ENCODE data around the gene ADAMTS9. TPM values are rescaled to one million over a fixed set of nuclear protein-coding genes. Genes with fewer than 3 reads are reported as not detected.

ADAMTS9 gene
- total and polyA plus RNA-seq, 2 experiments from 2014 or later, result 0.31 to 0.81 TPM

DNA sequence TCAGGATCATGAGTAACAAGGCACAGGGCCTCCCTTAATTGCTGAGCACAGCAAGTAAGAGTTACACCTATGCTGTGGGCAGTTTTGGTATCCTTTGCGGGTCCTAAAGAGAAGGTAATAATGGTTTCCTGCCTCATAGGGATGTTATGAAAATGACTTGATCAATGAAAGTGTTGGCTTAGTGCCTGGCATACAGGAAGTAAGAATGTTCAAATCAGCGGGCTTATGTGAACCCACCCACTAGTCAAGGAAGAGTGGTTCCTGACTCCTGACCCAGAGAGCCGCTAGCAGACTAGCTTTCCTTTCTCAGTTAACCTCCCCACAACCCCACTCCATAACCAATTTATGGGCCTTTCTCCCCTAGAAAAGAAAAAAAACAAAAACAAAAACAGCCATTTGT, 5.2 kb upstream of the ADAMTS9 start:
- Mint-ChIP-seq H3K27me3 (ENCODE audit: insufficient read depth, low read depth, poor library complexity) (peaks cover 17% of the 10 kb centered on the region), H3K4me3 (no peak overlapping the region), H3K9me3 (no peaks in the 10 kb centered on the region; the same call in 2 of the 3 replicates), H3K36me3 (ENCODE audit: low read depth) (no peaks in the 10 kb centered on the region), H3K4me1 (peaks cover 47% of the 10 kb centered on the region), H3K27ac (no peak overlapping the region)
- TF ChIP-seq POLR2AphosphoS5 (IDR thresholded peaks at IDR 0.05; ENCODE audit: low read depth) (no peak), STAT1 (IDR thresholded peaks at IDR 0.05; ENCODE audit: unreplicated experiment) (no peak), EZH2 (IDR thresholded peaks at IDR 0.05; ENCODE audit: low read depth, unreplicated experiment) (no peak)
- TF ChIP-seq, protein P1, sequence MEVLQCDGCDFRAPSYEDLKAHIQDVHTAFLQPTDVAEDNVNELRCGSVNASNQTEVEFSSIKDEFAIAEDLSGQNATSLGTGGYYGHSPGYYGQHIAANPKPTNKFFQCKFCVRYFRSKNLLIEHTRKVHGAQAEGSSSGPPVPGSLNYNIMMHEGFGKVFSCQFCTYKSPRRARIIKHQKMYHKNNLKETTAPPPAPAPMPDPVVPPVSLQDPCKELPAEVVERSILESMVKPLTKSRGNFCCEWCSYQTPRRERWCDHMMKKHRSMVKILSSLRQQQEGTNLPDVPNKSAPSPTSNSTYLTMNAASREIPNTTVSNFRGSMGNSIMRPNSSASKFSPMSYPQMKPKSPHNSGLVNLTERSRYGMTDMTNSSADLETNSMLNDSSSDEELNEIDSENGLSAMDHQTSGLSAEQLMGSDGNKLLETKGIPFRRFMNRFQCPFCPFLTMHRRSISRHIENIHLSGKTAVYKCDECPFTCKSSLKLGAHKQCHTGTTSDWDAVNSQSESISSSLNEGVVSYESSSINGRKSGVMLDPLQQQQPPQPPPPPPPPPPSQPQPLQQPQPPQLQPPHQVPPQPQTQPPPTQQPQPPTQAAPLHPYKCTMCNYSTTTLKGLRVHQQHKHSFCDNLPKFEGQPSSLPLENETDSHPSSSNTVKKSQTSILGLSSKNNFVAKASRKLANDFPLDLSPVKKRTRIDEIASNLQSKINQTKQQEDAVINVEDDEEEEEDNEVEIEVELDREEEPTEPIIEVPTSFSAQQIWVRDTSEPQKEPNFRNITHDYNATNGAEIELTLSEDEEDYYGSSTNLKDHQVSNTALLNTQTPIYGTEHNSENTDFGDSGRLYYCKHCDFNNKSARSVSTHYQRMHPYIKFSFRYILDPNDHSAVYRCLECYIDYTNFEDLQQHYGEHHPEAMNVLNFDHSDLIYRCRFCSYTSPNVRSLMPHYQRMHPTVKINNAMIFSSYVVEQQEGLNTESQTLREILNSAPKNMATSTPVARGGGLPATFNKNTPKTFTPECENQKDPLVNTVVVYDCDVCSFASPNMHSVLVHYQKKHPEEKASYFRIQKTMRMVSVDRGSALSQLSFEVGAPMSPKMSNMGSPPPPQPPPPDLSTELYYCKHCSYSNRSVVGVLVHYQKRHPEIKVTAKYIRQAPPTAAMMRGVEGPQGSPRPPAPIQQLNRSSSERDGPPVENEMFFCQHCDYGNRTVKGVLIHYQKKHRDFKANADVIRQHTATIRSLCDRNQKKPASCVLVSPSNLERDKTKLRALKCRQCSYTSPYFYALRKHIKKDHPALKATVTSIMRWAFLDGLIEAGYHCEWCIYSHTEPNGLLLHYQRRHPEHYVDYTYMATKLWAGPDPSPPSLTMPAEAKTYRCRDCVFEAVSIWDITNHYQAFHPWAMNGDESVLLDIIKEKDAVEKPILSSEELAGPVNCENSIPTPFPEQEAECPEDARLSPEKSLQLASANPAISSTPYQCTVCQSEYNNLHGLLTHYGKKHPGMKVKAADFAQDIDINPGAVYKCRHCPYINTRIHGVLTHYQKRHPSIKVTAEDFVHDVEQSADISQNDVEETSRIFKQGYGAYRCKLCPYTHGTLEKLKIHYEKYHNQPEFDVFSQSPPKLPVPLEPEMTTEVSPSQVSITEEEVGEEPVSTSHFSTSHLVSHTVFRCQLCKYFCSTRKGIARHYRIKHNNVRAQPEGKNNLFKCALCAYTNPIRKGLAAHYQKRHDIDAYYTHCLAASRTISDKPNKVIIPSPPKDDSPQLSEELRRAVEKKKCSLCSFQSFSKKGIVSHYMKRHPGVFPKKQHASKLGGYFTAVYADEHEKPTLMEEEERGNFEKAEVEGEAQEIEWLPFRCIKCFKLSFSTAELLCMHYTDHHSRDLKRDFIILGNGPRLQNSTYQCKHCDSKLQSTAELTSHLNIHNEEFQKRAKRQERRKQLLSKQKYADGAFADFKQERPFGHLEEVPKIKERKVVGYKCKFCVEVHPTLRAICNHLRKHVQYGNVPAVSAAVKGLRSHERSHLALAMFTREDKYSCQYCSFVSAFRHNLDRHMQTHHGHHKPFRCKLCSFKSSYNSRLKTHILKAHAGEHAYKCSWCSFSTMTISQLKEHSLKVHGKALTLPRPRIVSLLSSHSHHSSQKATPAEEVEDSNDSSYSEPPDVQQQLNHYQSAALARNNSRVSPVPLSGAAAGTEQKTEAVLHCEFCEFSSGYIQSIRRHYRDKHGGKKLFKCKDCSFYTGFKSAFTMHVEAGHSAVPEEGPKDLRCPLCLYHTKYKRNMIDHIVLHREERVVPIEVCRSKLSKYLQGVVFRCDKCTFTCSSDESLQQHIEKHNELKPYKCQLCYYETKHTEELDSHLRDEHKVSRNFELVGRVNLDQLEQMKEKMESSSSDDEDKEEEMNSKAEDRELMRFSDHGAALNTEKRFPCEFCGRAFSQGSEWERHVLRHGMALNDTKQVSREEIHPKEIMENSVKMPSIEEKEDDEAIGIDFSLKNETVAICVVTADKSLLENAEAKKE (CRISPR knock-in tag; IDR thresholded peaks at IDR 0.05), result no peak
- Histone ChIP-seq H3K79me2 (replicated peaks; ENCODE audit: insufficient read depth) (no peaks in the 10 kb centered on the region), H4K20me1 (replicated peaks; ENCODE audit: insufficient read depth) (no peaks in the 10 kb centered on the region), H3K36me3 (ENCODE audit: insufficient read depth) (no peaks in the 10 kb centered on the region), H2AFZ (no peak overlapping the region), H3K4me1 (ENCODE audit: insufficient read depth) (peaks cover 34% of the 10 kb centered on the region), H3K9me2 (ENCODE audit: insufficient read depth) (no peaks in the 10 kb centered on the region), H3K4me3 (no peak overlapping the region), H3K27ac (ENCODE audit: low read depth) (no peak overlapping the region), H3K4me2 (no peak overlapping the region), H3F3A (replicated peaks; ENCODE audit: low read depth) (peaks cover 3% of the 10 kb centered on the region; the same call in 1 of the 2 replicates), H3K27me3 (ENCODE audit: insufficient read depth) (peaks cover 31% of the 10 kb centered on the region)
- no peak for DNase-seq (ENCODE audit: low spot score)
- ATAC-seq, result no peak

DNA sequence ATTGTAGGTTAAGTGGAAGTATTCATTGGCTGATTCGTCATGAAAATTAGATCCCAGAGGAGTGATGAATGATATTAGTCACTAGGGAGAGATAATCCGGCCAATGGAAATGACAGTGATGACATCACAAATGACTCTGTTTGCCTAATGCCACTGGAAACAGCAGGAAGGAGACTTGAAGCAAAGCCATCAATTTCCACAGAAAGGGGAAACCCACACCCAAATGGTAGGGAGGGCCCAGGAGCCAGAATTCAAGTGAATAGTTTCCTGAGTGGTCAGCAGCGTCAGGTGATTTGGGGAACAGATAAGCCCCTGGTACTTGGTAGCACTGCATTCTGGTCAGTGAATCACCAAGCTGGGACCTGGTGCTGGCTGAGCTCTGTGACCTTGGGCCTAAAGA, 3.3 kb upstream of the ADAMTS9 start:
- Histone ChIP-seq H3K9me2 (ENCODE audit: insufficient read depth) (no peaks in the 10 kb centered on the region), H3K36me3 (ENCODE audit: insufficient read depth) (no peaks in the 10 kb centered on the region), H3K4me1 (ENCODE audit: insufficient read depth) (peaks cover 42% of the 10 kb centered on the region), H3K27ac (ENCODE audit: low read depth) (no peak overlapping the region), H4K20me1 (replicated peaks; ENCODE audit: insufficient read depth) (peaks cover 4% of the 10 kb centered on the region; the same call in 1 of the 2 replicates), H2AFZ (no peak overlapping the region), H3F3A (replicated peaks; ENCODE audit: low read depth) (peaks cover 13% of the 10 kb centered on the region; the same call in 1 of the 2 replicates), H3K27me3 (ENCODE audit: insufficient read depth) (peaks cover 48% of the 10 kb centered on the region), H3K4me2 (no peak overlapping the region), H3K79me2 (replicated peaks; ENCODE audit: insufficient read depth) (no peaks in the 10 kb centered on the region), H3K4me3 (no peak overlapping the region)
- ATAC-seq (no peak), DNase-seq (ENCODE audit: low spot score) (no peak)
- H3K9me3 Mint-ChIP-seq, result peaks cover 2% of the 10 kb centered on the region; the same call in 1 of the 3 replicates
- TF ChIP-seq, protein P2, sequence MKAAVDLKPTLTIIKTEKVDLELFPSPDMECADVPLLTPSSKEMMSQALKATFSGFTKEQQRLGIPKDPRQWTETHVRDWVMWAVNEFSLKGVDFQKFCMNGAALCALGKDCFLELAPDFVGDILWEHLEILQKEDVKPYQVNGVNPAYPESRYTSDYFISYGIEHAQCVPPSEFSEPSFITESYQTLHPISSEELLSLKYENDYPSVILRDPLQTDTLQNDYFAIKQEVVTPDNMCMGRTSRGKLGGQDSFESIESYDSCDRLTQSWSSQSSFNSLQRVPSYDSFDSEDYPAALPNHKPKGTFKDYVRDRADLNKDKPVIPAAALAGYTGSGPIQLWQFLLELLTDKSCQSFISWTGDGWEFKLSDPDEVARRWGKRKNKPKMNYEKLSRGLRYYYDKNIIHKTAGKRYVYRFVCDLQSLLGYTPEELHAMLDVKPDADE (IDR thresholded peaks at IDR 0.05), result no peak
- TF ChIP-seq, protein P3, sequence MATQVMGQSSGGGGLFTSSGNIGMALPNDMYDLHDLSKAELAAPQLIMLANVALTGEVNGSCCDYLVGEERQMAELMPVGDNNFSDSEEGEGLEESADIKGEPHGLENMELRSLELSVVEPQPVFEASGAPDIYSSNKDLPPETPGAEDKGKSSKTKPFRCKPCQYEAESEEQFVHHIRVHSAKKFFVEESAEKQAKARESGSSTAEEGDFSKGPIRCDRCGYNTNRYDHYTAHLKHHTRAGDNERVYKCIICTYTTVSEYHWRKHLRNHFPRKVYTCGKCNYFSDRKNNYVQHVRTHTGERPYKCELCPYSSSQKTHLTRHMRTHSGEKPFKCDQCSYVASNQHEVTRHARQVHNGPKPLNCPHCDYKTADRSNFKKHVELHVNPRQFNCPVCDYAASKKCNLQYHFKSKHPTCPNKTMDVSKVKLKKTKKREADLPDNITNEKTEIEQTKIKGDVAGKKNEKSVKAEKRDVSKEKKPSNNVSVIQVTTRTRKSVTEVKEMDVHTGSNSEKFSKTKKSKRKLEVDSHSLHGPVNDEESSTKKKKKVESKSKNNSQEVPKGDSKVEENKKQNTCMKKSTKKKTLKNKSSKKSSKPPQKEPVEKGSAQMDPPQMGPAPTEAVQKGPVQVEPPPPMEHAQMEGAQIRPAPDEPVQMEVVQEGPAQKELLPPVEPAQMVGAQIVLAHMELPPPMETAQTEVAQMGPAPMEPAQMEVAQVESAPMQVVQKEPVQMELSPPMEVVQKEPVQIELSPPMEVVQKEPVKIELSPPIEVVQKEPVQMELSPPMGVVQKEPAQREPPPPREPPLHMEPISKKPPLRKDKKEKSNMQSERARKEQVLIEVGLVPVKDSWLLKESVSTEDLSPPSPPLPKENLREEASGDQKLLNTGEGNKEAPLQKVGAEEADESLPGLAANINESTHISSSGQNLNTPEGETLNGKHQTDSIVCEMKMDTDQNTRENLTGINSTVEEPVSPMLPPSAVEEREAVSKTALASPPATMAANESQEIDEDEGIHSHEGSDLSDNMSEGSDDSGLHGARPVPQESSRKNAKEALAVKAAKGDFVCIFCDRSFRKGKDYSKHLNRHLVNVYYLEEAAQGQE (IDR thresholded peaks at IDR 0.05; ENCODE audit: unreplicated experiment), result no peak
- peaks cover 56% of the 10 kb centered on the region for H3K4me1 Mint-ChIP-seq
- no peak overlapping the region for H3K4me3 Mint-ChIP-seq
- no peaks in the 10 kb centered on the region for H3K36me3 Mint-ChIP-seq (ENCODE audit: low read depth)
- H3K27me3 Mint-ChIP-seq (ENCODE audit: insufficient read depth, low read depth, poor library complexity), result peaks cover 33% of the 10 kb centered on the region
- no peak overlapping the region for H3K27ac Mint-ChIP-seq
